ENCODE measurements around the gene PCDHB6.
"Not testable (repeated sequence)": the region's sequence is repeated elsewhere in the genome, so short reads cannot be mapped to it uniquely, and the experiment has no call there.

DNA sequence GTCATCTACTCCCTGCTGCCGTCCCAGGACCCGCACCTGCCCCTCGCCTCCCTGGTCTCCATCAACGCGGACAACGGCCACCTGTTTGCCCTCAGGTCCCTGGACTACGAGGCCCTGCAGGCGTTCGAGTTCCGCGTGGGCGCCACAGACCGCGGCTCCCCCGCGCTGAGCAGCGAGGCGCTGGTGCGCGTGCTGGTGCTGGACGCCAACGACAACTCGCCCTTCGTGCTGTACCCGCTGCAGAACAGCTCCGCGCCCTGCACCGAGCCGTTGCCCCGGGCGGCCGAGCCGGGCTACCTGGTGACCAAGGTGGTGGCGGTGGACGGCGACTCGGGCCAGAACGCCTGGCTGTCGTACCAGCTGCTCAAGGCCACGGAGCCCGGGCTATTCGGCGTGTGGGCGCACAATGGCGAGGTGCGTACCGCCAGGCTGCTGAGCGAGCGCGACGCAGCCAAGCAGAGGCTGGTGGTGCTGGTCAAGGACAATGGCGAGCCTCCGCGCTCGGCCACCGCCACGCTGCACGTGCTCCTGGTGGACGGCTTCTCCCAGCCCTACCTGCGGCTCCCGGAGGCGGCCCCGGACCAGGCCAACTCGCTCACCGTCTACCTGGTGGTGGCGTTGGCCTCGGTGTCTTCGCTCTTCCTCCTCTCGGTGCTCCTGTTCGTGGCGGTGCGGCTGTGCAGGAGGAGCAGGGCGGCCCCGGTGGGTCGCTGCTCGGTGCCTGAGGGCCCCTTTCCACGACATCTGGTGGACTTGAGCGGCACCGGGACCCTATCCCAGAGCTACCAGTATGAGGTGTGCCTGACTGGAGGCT, 24.6 kb downstream of the PCDHB6 start:
- TF ChIP-seq, protein P1, sequence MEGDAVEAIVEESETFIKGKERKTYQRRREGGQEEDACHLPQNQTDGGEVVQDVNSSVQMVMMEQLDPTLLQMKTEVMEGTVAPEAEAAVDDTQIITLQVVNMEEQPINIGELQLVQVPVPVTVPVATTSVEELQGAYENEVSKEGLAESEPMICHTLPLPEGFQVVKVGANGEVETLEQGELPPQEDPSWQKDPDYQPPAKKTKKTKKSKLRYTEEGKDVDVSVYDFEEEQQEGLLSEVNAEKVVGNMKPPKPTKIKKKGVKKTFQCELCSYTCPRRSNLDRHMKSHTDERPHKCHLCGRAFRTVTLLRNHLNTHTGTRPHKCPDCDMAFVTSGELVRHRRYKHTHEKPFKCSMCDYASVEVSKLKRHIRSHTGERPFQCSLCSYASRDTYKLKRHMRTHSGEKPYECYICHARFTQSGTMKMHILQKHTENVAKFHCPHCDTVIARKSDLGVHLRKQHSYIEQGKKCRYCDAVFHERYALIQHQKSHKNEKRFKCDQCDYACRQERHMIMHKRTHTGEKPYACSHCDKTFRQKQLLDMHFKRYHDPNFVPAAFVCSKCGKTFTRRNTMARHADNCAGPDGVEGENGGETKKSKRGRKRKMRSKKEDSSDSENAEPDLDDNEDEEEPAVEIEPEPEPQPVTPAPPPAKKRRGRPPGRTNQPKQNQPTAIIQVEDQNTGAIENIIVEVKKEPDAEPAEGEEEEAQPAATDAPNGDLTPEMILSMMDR (conservative IDR thresholded peaks at IDR 0.05 in 1 of 2, IDR thresholded peaks at IDR 0.05 in 1 of 2; ENCODE audit: low read depth in 1 of 2, low read length in 2 of 2), result not testable (repeated sequence)
- TF ChIP-seq EZH2 (IDR thresholded peaks at IDR 0.05; ENCODE audit: low read length, missing control alignments), result not testable (repeated sequence)
